ENCODE measurements around the gene CPT1A.
A peak's percentile ranks its signal among the peaks of the same experiment; 100 is the strongest.

CPT1A gene

GRCh38 chr11:68762481-68762880 lies 79.2 kb downstream of the CPT1A start:
- DNase-seq (ENCODE audit: low read depth in 2 of 3, low spot score in 2 of 3) = no peak

GRCh38 chr11:68761801-68762200 lies 79.9 kb downstream of the CPT1A start:
- DNase-seq (ENCODE audit: low read depth in 2 of 3, low spot score in 2 of 3) = no peak

- DNase-seq (ENCODE audit: low read depth in 2 of 3, low spot score in 2 of 3) = no peak
Observed at GRCh38 chr11:68759991-68760390, 81.7 kb downstream of the CPT1A start.

- DNase-seq (ENCODE audit: low read depth in 2 of 3, low spot score in 2 of 3) = no peak
Observed at GRCh38 chr11:68757711-68758110, 84.0 kb downstream of the CPT1A start.

- no peak for DNase-seq (ENCODE audit: low read depth in 2 of 3, low spot score in 2 of 3)
Observed at GRCh38 chr11:68756171-68756766, 85.4 kb downstream of the CPT1A start.

- no peak for DNase-seq (ENCODE audit: low read depth in 2 of 3, low spot score in 2 of 3)
Observed at GRCh38 chr11:68753300-68753699, 88.4 kb downstream of the CPT1A start.

GRCh38 chr11:68751331-68751856 lies 90.3 kb downstream of the CPT1A start, which contains the start of gene TESMIN:
TESMIN (minus strand) TSS chr11:68751520; CDS start chr11:68750660, 860 bp downstream.
- peak; percentile 69 to 95 (median 91) for DNase-seq (ENCODE audit: low read depth in 2 of 3, low spot score in 2 of 3)

- no peak for DNase-seq (ENCODE audit: low read depth in 2 of 3, low spot score in 2 of 3)
Observed at GRCh38 chr11:68751004-68751325, 90.8 kb downstream of the CPT1A start.

GRCh38 chr11:68750195-68751003 lies 91.3 kb downstream of the CPT1A start:
- DNase-seq (ENCODE audit: low read depth in 2 of 3, low spot score in 2 of 3) = peak in 1 of 3 experiments; percentile 5

GRCh38 chr11:68749229-68750123 lies 92.2 kb downstream of the CPT1A start:
- DNase-seq (ENCODE audit: low read depth in 2 of 3, low spot score in 2 of 3) = no peak

GRCh38 chr11:68748061-68748460 lies 93.7 kb downstream of the CPT1A start:
- no peak for DNase-seq (ENCODE audit: low read depth in 2 of 3, low spot score in 2 of 3)

GRCh38 chr11:68743539-68743938 lies 98.2 kb downstream of the CPT1A start:
- no peak for DNase-seq (ENCODE audit: low read depth in 2 of 3, low spot score in 2 of 3)

- DNase-seq (ENCODE audit: low read depth in 2 of 3, low spot score in 2 of 3) = no peak
Observed at GRCh38 chr11:68741463-68741862, 100.3 kb downstream of the CPT1A start.

- DNase-seq (ENCODE audit: low read depth in 2 of 3, low spot score in 2 of 3) = no peak
Observed at GRCh38 chr11:68735646-68736045, 106.1 kb downstream of the CPT1A start.

GRCh38 chr11:68735125-68735524 lies 106.6 kb downstream of the CPT1A start:
- no peak for DNase-seq (ENCODE audit: low read depth in 2 of 3, low spot score in 2 of 3)

- DNase-seq (ENCODE audit: low read depth in 2 of 3, low spot score in 2 of 3) = no peak
Observed at GRCh38 chr11:68734111-68734510, 107.6 kb downstream of the CPT1A start.

GRCh38 chr11:68727783-68728182 lies 113.9 kb downstream of the CPT1A start:
- no peak for DNase-seq (ENCODE audit: low read depth in 2 of 3, low spot score in 2 of 3)

GRCh38 chr11:68724293-68724692 lies 117.4 kb downstream of the CPT1A start:
- no peak for DNase-seq (ENCODE audit: low read depth in 2 of 3, low spot score in 2 of 3)

- DNase-seq (ENCODE audit: low read depth in 2 of 3, low spot score in 2 of 3) = no peak
Observed at GRCh38 chr11:68722143-68722542, 119.6 kb downstream of the CPT1A start.

- DNase-seq (ENCODE audit: low read depth in 2 of 3, low spot score in 2 of 3) = no peak
Observed at GRCh38 chr11:68721075-68721474, 120.6 kb downstream of the CPT1A start.

- no peak for DNase-seq (ENCODE audit: low read depth in 2 of 3, low spot score in 2 of 3)
Observed at GRCh38 chr11:68715456-68716122, 126.1 kb downstream of the CPT1A start.
